Esophagus muscularis mucosa (tissue), 4 donors: Measurements from ENCODE around the gene KRTAP5-11. TPM values are rescaled to one million over a fixed set of nuclear protein-coding genes. Genes with fewer than 3 reads are reported as not detected.
"Not testable (repeated sequence)": the region's sequence is repeated elsewhere in the genome, so short reads cannot be mapped to it uniquely, and the experiment has no call there.

Source experiments
- DNase-seq: peaks from one replicate; pipeline ENCODE4 v3.0.0-alpha.2; 2017; ENCODE audit errors: extremely low spot score
- H3K27ac ChIP-seq, 4 donors: fragments of 200-600 bp; sonication (generic); replicated peaks in 1 of 4; 1 replicate in 3 of 4; 2 replicates in 1 of 4; pipeline ENCODE4 v1.5.1; 2016 to 2019; ENCODE audit warnings: mild to moderate bottlenecking in 1 of 4
- H3K27me3 ChIP-seq, 4 donors: fragments of 200-600 bp; sonication (generic); one replicate each; pipeline versions ENCODE4 v1.5.1 to v1.6.0; 2016 to 2019
- H3K36me3 ChIP-seq, 4 donors: fragments of 200-600 bp; sonication (generic); one replicate each; pipeline ENCODE4 v1.5.1; 2016 to 2019
- H3K4me1 ChIP-seq, 4 donors: fragments of 200-600 bp; sonication (generic); one replicate each; pipeline ENCODE4 v1.5.1; 2016 to 2019
- H3K4me3 ChIP-seq, 4 donors: fragments of 200-600 bp; sonication (generic); 1 replicate in 2 of 4; 2 replicates in 2 of 4; pipeline ENCODE4 v1.5.1; 2016 to 2019; ENCODE audit warnings: mild to moderate bottlenecking in 4 of 4, moderate library complexity in 1 of 4
- H3K9me3 ChIP-seq, 4 donors: fragments of 200-600 bp; sonication (generic); 1 replicate in 3 of 4; 2 replicates in 1 of 4; pipeline ENCODE4 v1.5.1; 2016 to 2019
- CTCF ChIP-seq, 3 experiments: fragments of 200-600 bp in 2 of 3; fragments of 450-650 bp in 1 of 3; sonication (generic) in 2 of 3; IDR thresholded peaks; one replicate each; pipeline ENCODE4 v1.5.1; 2017 to 2019; ENCODE audit warnings: antibody characterized with exemption in 3 of 3, mild to moderate bottlenecking in 2 of 3, moderate library complexity in 1 of 3
- EP300 ChIP-seq: sonication (generic); formaldehyde crosslinking; IDR thresholded peaks from one replicate; pipeline ENCODE4 v1.6.1; 2017; ENCODE audit warnings: antibody characterized with exemption
- POLR2A ChIP-seq: fragments of 450-650 bp; IDR thresholded peaks from one replicate; pipeline ENCODE4 v1.6.1; 2017; ENCODE audit warnings: antibody characterized with exemption, moderate library complexity, mild to moderate bottlenecking, low read depth
- POLR2AphosphoS5 ChIP-seq, 2 donors: sonication (generic); formaldehyde crosslinking; IDR thresholded peaks; one replicate each; pipeline ENCODE4 v1.6.1; 2017; ENCODE audit warnings: antibody characterized with exemption in 2 of 2
- WGBS: methylation state at CpG from one replicate; pipeline ENCODE4 v1.1.5; 2018; 5-methylcytosine and 5-hydroxymethylcytosine counted together
- intact Hi-C: fragments of 100-400 bp; cut with DNase I; formaldehyde crosslinking; loops from one replicate; pipeline ENCODE4 v1.15.1; 2023
- total RNA-seq, 4 donors: library from RNA; depleted of rRNA; stranded (reverse); fragments of >200 nt; gene quantifications; one replicate each; pipeline versions ENCODE4 v1.1.0 to v1.2.1, GENCODE V29; 2016

KRTAP5-11 gene
- total RNA-seq, 4 donors from 2014 or later = not detected

- Histone ChIP-seq H3K36me3 (no peaks in the 10 kb centered on the region), H3K4me1 (no peaks in the 10 kb centered on the region), H3K9me3 (no peaks in the 10 kb centered on the region), H3K27ac (no peak overlapping the region), H3K4me3 (no peak overlapping the region), H3K27me3 (peaks cover 0 to 7% (median 0%) of the 10 kb centered on the region in 4 donors)
- WGBS = 85% methylated on average over 11 of the region's 11 CpGs
- no peak for TF ChIP-seq POLR2A
- TF ChIP-seq EP300 = no peak
- TF ChIP-seq POLR2AphosphoS5 (IDR thresholded peaks at IDR 0.05) = no peak
- TF ChIP-seq CTCF (IDR thresholded peaks at IDR 0.05) = no peak
- intact Hi-C loops = no loop called here
- no peak for DNase-seq
Observed at GRCh38 chr11:71539017-71539416, 43.7 kb downstream of the KRTAP5-11 start.

- TF ChIP-seq CTCF (IDR thresholded peaks at IDR 0.05) = no peak
- no peak for TF ChIP-seq POLR2A
- no peak for TF ChIP-seq POLR2AphosphoS5 (IDR thresholded peaks at IDR 0.05)
- TF ChIP-seq EP300 = no peak
Observed at GRCh38 chr11:71538666-71538990, 44.0 kb downstream of the KRTAP5-11 start.

DNA sequence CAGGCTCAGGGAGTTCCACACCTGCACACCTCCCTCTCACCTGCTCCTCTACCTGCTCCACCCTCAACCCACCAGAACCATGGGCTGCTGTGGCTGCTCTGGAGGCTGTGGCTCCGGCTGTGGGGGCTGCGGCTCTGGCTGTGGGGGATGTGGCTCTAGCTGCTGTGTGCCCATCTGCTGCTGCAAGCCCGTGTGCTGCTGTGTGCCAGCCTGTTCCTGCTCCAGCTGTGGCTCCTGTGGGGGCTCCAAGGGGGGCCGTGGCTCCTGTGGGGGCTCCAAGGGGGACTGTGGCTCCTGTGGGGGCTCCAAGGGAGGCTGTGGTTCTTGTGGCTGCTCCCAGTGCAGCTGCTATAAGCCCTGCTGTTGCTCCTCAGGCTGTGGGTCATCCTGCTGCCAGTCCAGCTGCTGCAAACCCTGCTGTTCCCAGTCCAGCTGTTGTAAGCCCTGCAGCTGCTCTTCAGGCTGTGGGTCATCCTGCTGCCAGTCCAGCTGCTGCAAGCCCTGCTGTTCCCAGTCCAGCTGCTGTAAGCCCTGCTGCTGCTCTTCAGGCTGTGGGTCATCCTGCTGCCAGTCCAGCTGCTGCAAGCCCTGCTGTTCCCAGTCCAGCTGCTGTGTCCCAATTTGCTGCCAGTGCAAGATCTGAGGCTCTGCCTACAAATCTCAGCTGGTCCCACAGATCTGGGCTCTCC is 44.6 kb downstream of the KRTAP5-11 start, which contains the start of gene KRTAP5-8:
TSS of gene KRTAP5-8 (plus strand) at position 49 of the 689 bp plus-strand sequence. CDS start at position 80, 31 bp downstream.
- not testable (repeated sequence) for H3K4me3 ChIP-seq

More at GRCh38 chr11:71538666-71538990, 44.0 kb downstream of the KRTAP5-11 start:
- no peak overlapping the region for H3K27ac ChIP-seq
- no peaks in the 10 kb centered on the region for H3K36me3 ChIP-seq
- intact Hi-C loops = no loop called here
- WGBS = 80% methylated on average over 4 of the region's 4 CpGs
- peaks cover 0 to 7% (median 0%) of the 10 kb centered on the region in 4 donors for H3K27me3 ChIP-seq
- H3K4me3 ChIP-seq = no peak overlapping the region
- DNase-seq = no peak
- no peaks in the 10 kb centered on the region for H3K4me1 ChIP-seq
- no peaks in the 10 kb centered on the region for H3K9me3 ChIP-seq

DNA sequence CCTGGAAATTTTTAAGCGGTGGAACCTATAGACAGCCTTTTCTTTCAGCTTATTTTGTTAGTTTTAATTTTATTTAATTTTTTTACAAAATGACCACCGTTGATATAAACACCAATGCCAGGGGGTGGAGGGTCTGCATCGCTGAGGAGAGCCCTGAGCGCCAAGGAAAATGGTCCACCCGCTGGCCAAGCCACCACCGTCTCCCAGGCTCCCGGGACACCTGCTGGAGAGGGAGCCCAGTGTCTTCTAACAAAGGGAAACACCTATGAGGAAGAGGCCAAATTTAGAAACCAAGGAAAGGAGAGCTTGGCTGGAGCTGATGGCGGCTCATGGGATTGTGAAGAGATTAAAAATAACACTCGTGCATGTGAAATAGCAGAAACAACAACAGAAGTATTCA is 45.1 kb downstream of the KRTAP5-11 start:
- Histone ChIP-seq H3K4me3 (no peak overlapping the region), H3K36me3 (no peaks in the 10 kb centered on the region), H3K27ac (no peak overlapping the region), H3K4me1 (no peaks in the 10 kb centered on the region), H3K9me3 (no peaks in the 10 kb centered on the region), H3K27me3 (no peaks in the 10 kb centered on the region)
- no peak for DNase-seq
- 78% methylated on average over 9 of the region's 9 CpGs for WGBS
- TF ChIP-seq EP300 = no peak
- TF ChIP-seq POLR2AphosphoS5 (IDR thresholded peaks at IDR 0.05) = no peak
- no peak for TF ChIP-seq POLR2A
- TF ChIP-seq CTCF (IDR thresholded peaks at IDR 0.05) = no peak
- intact Hi-C loops = no loop called here

More for the DNA sequence above, 44.6 kb downstream of the KRTAP5-11 start, which contains the start of gene KRTAP5-8:
- WGBS = no CpG with 5 or more reads among the region's 4 CpGs
- H3K36me3 ChIP-seq, intact Hi-C loops, H3K4me1 ChIP-seq, DNase-seq, H3K9me3 ChIP-seq, H3K27me3 ChIP-seq, H3K27ac ChIP-seq: not testable (repeated sequence)

DNA sequence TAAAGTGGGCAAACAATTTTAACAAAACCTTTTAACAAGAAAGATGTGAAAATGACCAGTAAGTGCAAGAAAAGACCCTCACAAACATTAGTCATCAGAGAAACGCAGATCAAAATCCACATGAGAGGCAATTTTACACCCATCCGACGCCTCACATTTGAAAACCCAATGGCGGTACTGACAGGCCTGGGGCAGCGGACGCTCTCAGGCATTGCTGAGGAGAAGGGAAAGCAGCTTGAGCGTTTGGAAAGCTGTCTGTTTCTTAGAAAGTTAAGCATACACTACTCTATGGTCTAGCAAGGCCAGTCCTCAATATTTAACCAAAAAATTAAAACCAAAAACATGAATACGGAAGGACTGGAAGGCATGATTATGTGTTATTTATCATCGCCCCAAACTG is 46.9 kb downstream of the KRTAP5-11 start:
- Histone ChIP-seq H3K36me3 (no peaks in the 10 kb centered on the region), H3K4me3 (no peak overlapping the region), H3K9me3 (no peaks in the 10 kb centered on the region), H3K4me1 (no peaks in the 10 kb centered on the region), H3K27me3 (no peaks in the 10 kb centered on the region), H3K27ac (no peak overlapping the region)
- DNase-seq = no peak
- intact Hi-C loops = no loop called here
- TF ChIP-seq POLR2A = no peak
- TF ChIP-seq EP300 = no peak
- no peak for TF ChIP-seq POLR2AphosphoS5 (IDR thresholded peaks at IDR 0.05)
- WGBS = 92% methylated on average over 9 of the region's 9 CpGs

GRCh38 chr11:71534711-71535608 is 47.7 kb downstream of the KRTAP5-11 start:
- intact Hi-C loops, H3K4me1 ChIP-seq, H3K27me3 ChIP-seq, DNase-seq, H3K27ac ChIP-seq, H3K9me3 ChIP-seq, H3K36me3 ChIP-seq, H3K4me3 ChIP-seq: not testable (repeated sequence)
- WGBS = 87% methylated on average over 15 of the region's 17 CpGs
